Measurements from ENCODE around the gene SLC27A6. TPM values are rescaled to one million over a fixed set of nuclear protein-coding genes. Genes with fewer than 3 reads are reported as not detected.
"Not testable (repeated sequence)": the region's sequence is repeated elsewhere in the genome, so short reads cannot be mapped to it uniquely, and the experiment has no call there.

Gene SLC27A6
- total RNA-seq, 2 experiments from 2014 or later: not detected

GRCh38 chr5:129014185-129014584, 48.9 kb downstream of the SLC27A6 start:
- DNase-seq (no peak), ATAC-seq (no peak)
- no peaks in the 10 kb centered on the region for H3K4me1 Mint-ChIP-seq
- H3K27me3 Mint-ChIP-seq: peaks cover 7% of the 10 kb centered on the region
- ChIA-PET CTCF (no interaction called here), POLR2A (no interaction called here)
- intact Hi-C loops (cut with DNase I, micrococcal nuclease): no loop called here
- H3K27ac Mint-ChIP-seq: no peak overlapping the region
- H3K36me3 Mint-ChIP-seq (ENCODE audit: low read depth): no peaks in the 10 kb centered on the region
- H3K9me3 Mint-ChIP-seq (ENCODE audit: low read depth): no peaks in the 10 kb centered on the region
- H3K4me3 Mint-ChIP-seq: no peak overlapping the region

- ChIA-PET POLR2A (no interaction called here), CTCF (no interaction called here)
- H3K27ac Mint-ChIP-seq: no peak overlapping the region
- ATAC-seq (no peak), DNase-seq (no peak)
- H3K4me1 Mint-ChIP-seq: no peaks in the 10 kb centered on the region
- H3K4me3 Mint-ChIP-seq: no peak overlapping the region
- intact Hi-C loops (cut with DNase I, micrococcal nuclease): no loop called here
- no peaks in the 10 kb centered on the region for H3K9me3 Mint-ChIP-seq (ENCODE audit: low read depth)
- peaks cover 7% of the 10 kb centered on the region for H3K27me3 Mint-ChIP-seq
- no peaks in the 10 kb centered on the region for H3K36me3 Mint-ChIP-seq (ENCODE audit: low read depth)
These were observed 53.5 kb downstream of the SLC27A6 start for GRCh38 chr5:129018837-129019236.

DNA sequence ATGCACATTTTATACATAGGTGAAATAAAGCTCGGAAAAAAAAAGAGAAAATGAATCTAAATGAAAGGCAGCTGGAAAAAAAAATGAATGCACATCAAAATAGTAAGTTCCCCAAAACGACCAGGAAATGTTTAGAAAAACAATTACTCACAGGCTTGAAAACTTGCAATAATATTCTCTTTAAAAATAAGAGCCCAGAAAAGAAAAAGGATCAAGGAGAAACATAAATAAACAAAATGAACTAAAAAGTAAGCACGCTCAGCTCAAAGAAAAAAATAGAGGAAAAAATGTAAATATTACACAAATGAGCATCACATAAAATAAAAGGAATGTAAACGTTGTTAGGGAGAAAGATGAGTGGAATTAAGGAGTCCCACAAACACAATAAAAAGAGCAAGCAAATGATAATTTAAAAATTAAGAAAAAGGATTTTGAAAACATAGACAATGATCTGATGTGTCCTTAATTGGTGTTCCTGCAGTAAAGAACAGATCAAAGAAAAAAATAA, 54.2 kb downstream of the SLC27A6 start:
- Mint-ChIP-seq H3K27ac (no peak overlapping the region), H3K36me3 (ENCODE audit: low read depth) (no peaks in the 10 kb centered on the region), H3K9me3 (ENCODE audit: low read depth) (no peaks in the 10 kb centered on the region), H3K4me3 (no peak overlapping the region), H3K4me1 (no peaks in the 10 kb centered on the region), H3K27me3 (peaks cover 7% of the 10 kb centered on the region)
- CTCF ChIA-PET: no interaction called here
- DNase-seq (no peak), ATAC-seq (no peak)
- intact Hi-C loops (cut with DNase I, micrococcal nuclease): no loop called here
- POLR2A ChIA-PET: no interaction called here

DNA sequence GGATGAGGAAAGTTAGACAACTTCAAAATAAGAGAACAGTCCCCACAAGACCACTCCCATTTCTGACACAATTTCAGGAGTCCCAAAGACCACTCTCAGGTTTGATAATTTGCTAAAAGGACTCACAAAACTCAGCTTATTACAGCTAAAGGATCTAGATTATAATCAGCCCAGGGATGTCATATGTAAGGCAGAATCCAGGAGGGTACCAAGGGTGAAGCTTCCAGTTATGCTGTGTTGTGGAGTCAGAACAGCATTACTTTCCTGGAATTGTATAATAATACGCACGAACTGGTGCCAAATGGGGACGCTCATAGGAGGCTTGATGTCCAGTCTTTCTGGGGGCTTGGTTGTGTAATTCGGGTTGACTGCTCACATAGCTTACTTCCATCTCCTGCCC, 55.4 kb downstream of the SLC27A6 start:
- Mint-ChIP-seq H3K27me3 (peaks cover 9% of the 10 kb centered on the region), H3K4me3 (no peak overlapping the region), H3K36me3 (ENCODE audit: low read depth) (no peaks in the 10 kb centered on the region), H3K9me3 (ENCODE audit: low read depth) (no peaks in the 10 kb centered on the region), H3K4me1 (no peaks in the 10 kb centered on the region), H3K27ac (no peak overlapping the region)
- ChIA-PET CTCF (no interaction called here), POLR2A (no interaction called here)
- ATAC-seq (no peak), DNase-seq (no peak)
- intact Hi-C loops (cut with DNase I, micrococcal nuclease): no loop called here

DNA sequence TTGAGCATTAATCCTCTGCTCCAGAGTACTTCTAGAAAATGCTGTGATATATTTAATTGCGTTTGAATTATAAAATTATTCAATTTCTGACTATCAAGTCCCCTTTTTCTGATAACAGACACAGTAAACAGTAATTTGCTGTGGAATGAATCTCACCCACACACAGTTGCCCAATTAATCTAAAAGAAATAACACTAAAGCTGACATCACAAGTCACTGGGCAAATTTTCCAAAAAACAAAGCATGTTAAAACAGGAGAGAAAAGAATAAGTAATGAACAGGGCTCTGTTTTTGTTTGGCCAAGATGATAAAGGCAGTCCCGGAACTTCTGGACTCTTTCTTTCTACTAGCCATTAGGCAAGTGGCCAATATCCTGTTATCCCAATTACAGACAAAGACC, 56.5 kb downstream of the SLC27A6 start:
- ATAC-seq: no peak
- CTCF ChIA-PET: interaction anchor here (0.6 kb wide), 1 partner anchor 869 kb away, joined by 3 read pairs; no protein-coding TSS in a partner anchor

DNA sequence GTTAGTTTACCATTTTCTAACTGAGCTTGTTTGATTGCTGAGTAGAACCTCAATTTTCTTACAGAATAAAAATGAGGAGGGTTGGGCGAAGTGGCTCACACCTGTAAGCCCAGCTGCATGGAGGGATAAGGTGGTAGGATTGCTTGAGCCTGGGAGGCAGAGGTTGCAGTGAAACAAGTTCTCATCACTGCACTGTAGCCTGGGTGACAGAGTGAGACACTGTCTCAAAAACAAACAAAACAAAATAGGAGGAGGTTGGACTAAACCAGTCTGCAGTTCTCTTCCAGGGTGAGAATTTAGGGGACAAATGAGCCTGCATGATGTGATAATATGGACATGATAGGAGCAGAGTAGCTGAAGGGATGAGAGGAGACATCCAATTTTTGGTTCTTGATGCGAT, 57.3 kb downstream of the SLC27A6 start:
- no peaks in the 10 kb centered on the region for H3K36me3 Mint-ChIP-seq (ENCODE audit: low read depth)
- no peak overlapping the region for H3K4me3 Mint-ChIP-seq
- H3K4me1 Mint-ChIP-seq: no peaks in the 10 kb centered on the region
- no peaks in the 10 kb centered on the region for H3K9me3 Mint-ChIP-seq (ENCODE audit: low read depth)
- intact Hi-C loops (cut with DNase I, micrococcal nuclease): no loop called here
- DNase-seq (no peak), ATAC-seq (no peak)
- CTCF ChIA-PET: interaction anchor here (0.6 kb wide), 1 partner anchor 868 kb away, joined by 3 read pairs; no protein-coding TSS in a partner anchor
- POLR2A ChIA-PET: no interaction called here
- peaks cover 9% of the 10 kb centered on the region for H3K27me3 Mint-ChIP-seq
- H3K27ac Mint-ChIP-seq: no peak overlapping the region

More for the DNA sequence above, 56.5 kb downstream of the SLC27A6 start:
- POLR2A ChIA-PET: no interaction called here
- H3K4me3 Mint-ChIP-seq: no peak overlapping the region
- peaks cover 10% of the 10 kb centered on the region for H3K27me3 Mint-ChIP-seq
- intact Hi-C loops (cut with DNase I, micrococcal nuclease): no loop called here
- no peak overlapping the region for H3K27ac Mint-ChIP-seq
- no peaks in the 10 kb centered on the region for H3K36me3 Mint-ChIP-seq (ENCODE audit: low read depth)
- H3K9me3 Mint-ChIP-seq (ENCODE audit: low read depth): no peaks in the 10 kb centered on the region
- H3K4me1 Mint-ChIP-seq: no peaks in the 10 kb centered on the region
- no peak for DNase-seq

GRCh38 chr5:129027260-129027659, 62.0 kb downstream of the SLC27A6 start:
- no peaks in the 10 kb centered on the region for H3K36me3 Mint-ChIP-seq (ENCODE audit: low read depth)
- no peaks in the 10 kb centered on the region for H3K4me1 Mint-ChIP-seq
- H3K9me3 Mint-ChIP-seq (ENCODE audit: low read depth): no peaks in the 10 kb centered on the region
- intact Hi-C loops (cut with DNase I, micrococcal nuclease): no loop called here
- DNase-seq (no peak), ATAC-seq (no peak)
- ChIA-PET POLR2A (no interaction called here), CTCF (no interaction called here)
- peaks cover 4% of the 10 kb centered on the region for H3K27me3 Mint-ChIP-seq
- no peak overlapping the region for H3K4me3 Mint-ChIP-seq
- no peak overlapping the region for H3K27ac Mint-ChIP-seq

- ATAC-seq (no peak), DNase-seq (no peak)
- H3K27ac Mint-ChIP-seq: no peak overlapping the region
- ChIA-PET POLR2A (no interaction called here), CTCF (no interaction called here)
- no peaks in the 10 kb centered on the region for H3K36me3 Mint-ChIP-seq (ENCODE audit: low read depth)
- peaks cover 12% of the 10 kb centered on the region for H3K27me3 Mint-ChIP-seq
- H3K4me3 Mint-ChIP-seq: no peak overlapping the region
- intact Hi-C loops (cut with DNase I, micrococcal nuclease): loop anchor here in 1 of 2 experiments (10.0 kb wide), 1 partner anchor 623 kb away; no protein-coding TSS in a partner anchor
- no peaks in the 10 kb centered on the region for H3K9me3 Mint-ChIP-seq (ENCODE audit: low read depth)
- no peaks in the 10 kb centered on the region for H3K4me1 Mint-ChIP-seq
These were observed 66.8 kb downstream of the SLC27A6 start for GRCh38 chr5:129031886-129032683.

- H3K9me3 Mint-ChIP-seq (ENCODE audit: low read depth); POLR2A ChIA-PET; ATAC-seq; H3K27ac Mint-ChIP-seq; H3K36me3 Mint-ChIP-seq (ENCODE audit: low read depth); H3K4me1 Mint-ChIP-seq; CTCF ChIA-PET; H3K4me3 Mint-ChIP-seq; DNase-seq: not testable (repeated sequence)
- intact Hi-C loops (cut with DNase I, micrococcal nuclease): loop anchor here in 1 of 2 experiments (10.0 kb wide), 1 partner anchor 619 kb away; no protein-coding TSS in a partner anchor
- peaks cover 10% of the 10 kb centered on the region for H3K27me3 Mint-ChIP-seq
These were observed 71.0 kb downstream of the SLC27A6 start for GRCh38 chr5:129036257-129036656.

GRCh38 chr5:129041196-129041881, 76.1 kb downstream of the SLC27A6 start:
- Mint-ChIP-seq H3K9me3 (ENCODE audit: low read depth) (peaks cover 13% of the 10 kb centered on the region), H3K4me1 (no peaks in the 10 kb centered on the region), H3K36me3 (ENCODE audit: low read depth) (no peaks in the 10 kb centered on the region), H3K27me3 (peaks cover 4% of the 10 kb centered on the region), H3K27ac (no peak overlapping the region), H3K4me3 (no peak overlapping the region)
- intact Hi-C loops (cut with DNase I, micrococcal nuclease): no loop called here
- ATAC-seq (no peak), DNase-seq (no peak)
- POLR2A ChIA-PET: no interaction called here
- CTCF ChIA-PET: no interaction called here

DNA sequence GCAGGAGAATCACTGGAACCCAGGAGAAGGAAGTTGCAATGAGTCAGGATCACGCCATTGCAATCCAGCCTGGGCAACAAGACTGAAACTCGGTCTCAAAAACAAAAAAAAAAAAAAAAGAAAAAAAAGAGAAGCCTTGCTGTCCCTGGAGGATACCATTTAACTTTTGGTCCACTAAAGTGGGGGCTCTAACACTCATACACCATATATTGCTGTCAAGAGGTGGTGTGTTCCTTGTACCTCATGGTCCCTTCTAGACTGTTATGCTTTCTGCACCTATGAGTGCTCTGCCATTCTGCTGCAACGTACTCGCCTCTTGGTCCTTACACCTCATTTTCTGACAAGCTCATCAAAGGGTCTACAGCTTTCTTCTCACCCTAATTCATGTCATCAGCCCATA, 77.0 kb downstream of the SLC27A6 start:
- ChIA-PET POLR2A (no interaction called here), CTCF (no interaction called here)
- Mint-ChIP-seq H3K4me3 (no peak overlapping the region), H3K4me1 (no peaks in the 10 kb centered on the region), H3K27ac (no peak overlapping the region), H3K27me3 (peaks cover 4% of the 10 kb centered on the region), H3K36me3 (ENCODE audit: low read depth) (no peaks in the 10 kb centered on the region), H3K9me3 (ENCODE audit: low read depth) (peaks cover 13% of the 10 kb centered on the region)
- intact Hi-C loops (cut with DNase I, micrococcal nuclease): no loop called here
- no peak for ATAC-seq
- DNase-seq: no peak

- no peaks in the 10 kb centered on the region for H3K4me1 Mint-ChIP-seq
- H3K9me3 Mint-ChIP-seq (ENCODE audit: low read depth): peaks cover 13% of the 10 kb centered on the region
- no peak overlapping the region for H3K27ac Mint-ChIP-seq
- POLR2A ChIA-PET: no interaction called here
- no peaks in the 10 kb centered on the region for H3K36me3 Mint-ChIP-seq (ENCODE audit: low read depth)
- intact Hi-C loops (cut with DNase I, micrococcal nuclease): no loop called here
- H3K4me3 Mint-ChIP-seq: no peak overlapping the region
- CTCF ChIA-PET: no interaction called here
- ATAC-seq: no peak
- H3K27me3 Mint-ChIP-seq: peaks cover 4% of the 10 kb centered on the region
- no peak for DNase-seq
These were observed 78.6 kb downstream of the SLC27A6 start for GRCh38 chr5:129043894-129044293.
